ENCODE measurements around the gene UCKL1.
"Not testable (repeated sequence)": the region's sequence is repeated elsewhere in the genome, so short reads cannot be mapped to it uniquely, and the experiment has no call there.

Gene UCKL1

GRCh38 chr20:63920226-63920625, 36.0 kb downstream of the UCKL1 start:
- in situ Hi-C loops (cut with MboI; ENCODE audit: low sequenced_read_pairs): no loop called here
- Histone ChIP-seq H3K4me1 (no peaks in the 10 kb centered on the region), H3K9me3 (no peaks in the 10 kb centered on the region; the same call in 1 of the 2 replicates), H3K4me3 (no peak overlapping the region), H3K27me3 (ENCODE audit: low read depth) (no peaks in the 10 kb centered on the region), H3K36me3 (replicated peaks) (peaks cover 5% of the 10 kb centered on the region)
- no peak for DNase-seq (ENCODE audit: low spot score in 2 of 2)

GRCh38 chr20:63919130-63919529, 37.1 kb downstream of the UCKL1 start:
- no peaks in the 10 kb centered on the region for H3K4me1 ChIP-seq
- peaks cover 5% of the 10 kb centered on the region for H3K36me3 ChIP-seq (replicated peaks)
- in situ Hi-C loops (cut with MboI; ENCODE audit: low sequenced_read_pairs): no loop called here
- no peaks in the 10 kb centered on the region; the same call in 1 of the 2 replicates for H3K9me3 ChIP-seq
- no peak for DNase-seq (ENCODE audit: low spot score in 2 of 2)
- H3K4me3 ChIP-seq: no peak overlapping the region
- H3K27me3 ChIP-seq (ENCODE audit: low read depth): no peaks in the 10 kb centered on the region

- peaks cover 5% of the 10 kb centered on the region for H3K36me3 ChIP-seq (replicated peaks)
These were observed 38.4 kb downstream of the UCKL1 start for GRCh38 chr20:63917811-63918210.

GRCh38 chr20:63916371-63916939, 39.8 kb downstream of the UCKL1 start:
- not testable (repeated sequence) for H3K36me3 ChIP-seq (replicated peaks)

More at GRCh38 chr20:63917811-63918210, 38.4 kb downstream of the UCKL1 start:
- Histone ChIP-seq H3K4me1 (no peaks in the 10 kb centered on the region), H3K27me3 (ENCODE audit: low read depth) (no peaks in the 10 kb centered on the region), H3K9me3 (no peaks in the 10 kb centered on the region; the same call in 1 of the 2 replicates), H3K4me3 (no peak overlapping the region)
- DNase-seq (ENCODE audit: low spot score in 2 of 2): no peak
- in situ Hi-C loops (cut with MboI; ENCODE audit: low sequenced_read_pairs): no loop called here

GRCh38 chr20:63915471-63915870, 40.7 kb downstream of the UCKL1 start:
- in situ Hi-C loops (cut with MboI; ENCODE audit: low sequenced_read_pairs): no loop called here
- Histone ChIP-seq H3K9me3 (no peaks in the 10 kb centered on the region; the same call in 1 of the 2 replicates), H3K27me3 (ENCODE audit: low read depth) (no peaks in the 10 kb centered on the region), H3K4me3 (no peak overlapping the region), H3K36me3 (replicated peaks) (peaks cover 5% of the 10 kb centered on the region), H3K4me1 (peaks cover 9% of the 10 kb centered on the region)
- DNase-seq (ENCODE audit: low spot score in 2 of 2): no peak

More at GRCh38 chr20:63916371-63916939, 39.8 kb downstream of the UCKL1 start:
- in situ Hi-C loops (cut with MboI; ENCODE audit: low sequenced_read_pairs); DNase-seq (ENCODE audit: low spot score in 2 of 2); H3K9me3 ChIP-seq; H3K4me3 ChIP-seq; H3K4me1 ChIP-seq; H3K27me3 ChIP-seq (ENCODE audit: low read depth): not testable (repeated sequence)

- in situ Hi-C loops (cut with MboI; ENCODE audit: low sequenced_read_pairs): no loop called here
- H3K36me3 ChIP-seq (replicated peaks): peaks cover 2% of the 10 kb centered on the region
These were observed 42.4 kb downstream of the UCKL1 start for GRCh38 chr20:63913768-63914167.

GRCh38 chr20:63911176-63911575, 45.0 kb downstream of the UCKL1 start:
- Histone ChIP-seq H3K4me1 (peaks cover 9% of the 10 kb centered on the region), H3K9me3 (no peaks in the 10 kb centered on the region), H3K27me3 (ENCODE audit: low read depth) (no peaks in the 10 kb centered on the region), H3K4me3 (no peak overlapping the region), H3K36me3 (replicated peaks) (no peaks in the 10 kb centered on the region)
- in situ Hi-C loops (cut with MboI; ENCODE audit: low sequenced_read_pairs): no loop called here
- DNase-seq (ENCODE audit: low spot score in 2 of 2): peak in 1 of 2 experiments; percentile 39

More at GRCh38 chr20:63913768-63914167, 42.4 kb downstream of the UCKL1 start:
- Histone ChIP-seq H3K9me3 (no peaks in the 10 kb centered on the region; the same call in 1 of the 2 replicates), H3K4me3 (no peak overlapping the region), H3K4me1 (peaks cover 9% of the 10 kb centered on the region), H3K27me3 (ENCODE audit: low read depth) (no peaks in the 10 kb centered on the region)
- no peak for DNase-seq (ENCODE audit: low spot score in 2 of 2)

GRCh38 chr20:63908008-63908682, 48.1 kb downstream of the UCKL1 start:
- no peak overlapping the region for H3K4me3 ChIP-seq
- DNase-seq (ENCODE audit: low spot score in 2 of 2): no peak
- in situ Hi-C loops (cut with MboI; ENCODE audit: low sequenced_read_pairs): no loop called here
- no peaks in the 10 kb centered on the region for H3K27me3 ChIP-seq (ENCODE audit: low read depth)
- no peaks in the 10 kb centered on the region for H3K9me3 ChIP-seq
- H3K36me3 ChIP-seq (replicated peaks): no peaks in the 10 kb centered on the region; the same call in none of the 2 replicates
- H3K4me1 ChIP-seq: peaks cover 9% of the 10 kb centered on the region

GRCh38 chr20:63903796-63904561, 52.2 kb downstream of the UCKL1 start:
- in situ Hi-C loops (cut with MboI; ENCODE audit: low sequenced_read_pairs): no loop called here
- Histone ChIP-seq H3K9me3 (no peaks in the 10 kb centered on the region), H3K27me3 (ENCODE audit: low read depth) (no peaks in the 10 kb centered on the region), H3K36me3 (replicated peaks) (no peaks in the 10 kb centered on the region; the same call in none of the 2 replicates), H3K4me1 (no peaks in the 10 kb centered on the region), H3K4me3 (no peak overlapping the region)
- DNase-seq (ENCODE audit: low spot score in 2 of 2): no peak

- Histone ChIP-seq H3K27me3 (ENCODE audit: low read depth) (no peaks in the 10 kb centered on the region), H3K9me3 (no peaks in the 10 kb centered on the region), H3K4me3 (no peak overlapping the region), H3K36me3 (replicated peaks) (peaks cover 8% of the 10 kb centered on the region), H3K4me1 (no peaks in the 10 kb centered on the region)
- in situ Hi-C loops (cut with MboI; ENCODE audit: low sequenced_read_pairs): no loop called here
- DNase-seq (ENCODE audit: low spot score in 2 of 2): no peak
These were observed 55.8 kb downstream of the UCKL1 start for GRCh38 chr20:63900413-63900812.

GRCh38 chr20:63898882-63899558, 57.2 kb downstream of the UCKL1 start:
- in situ Hi-C loops (cut with MboI; ENCODE audit: low sequenced_read_pairs): no loop called here
- H3K36me3 ChIP-seq (replicated peaks): peaks cover 8% of the 10 kb centered on the region
- DNase-seq (ENCODE audit: low spot score in 2 of 2): no peak
- H3K4me1 ChIP-seq: no peaks in the 10 kb centered on the region
- H3K27me3 ChIP-seq (ENCODE audit: low read depth): no peaks in the 10 kb centered on the region
- no peaks in the 10 kb centered on the region for H3K9me3 ChIP-seq
- no peak overlapping the region for H3K4me3 ChIP-seq

GRCh38 chr20:63897978-63898561, 58.1 kb downstream of the UCKL1 start:
- Histone ChIP-seq H3K36me3 (replicated peaks) (peaks cover 8% of the 10 kb centered on the region), H3K4me1 (no peaks in the 10 kb centered on the region), H3K9me3 (no peaks in the 10 kb centered on the region), H3K4me3 (no peak overlapping the region), H3K27me3 (ENCODE audit: low read depth) (no peaks in the 10 kb centered on the region)
- DNase-seq (ENCODE audit: low spot score in 2 of 2): no peak
- in situ Hi-C loops (cut with MboI; ENCODE audit: low sequenced_read_pairs): no loop called here
